Prostate gland (tissue), 2 donors: ENCODE measurements around the gene FBXO10.

Experiments used
- CTCF ChIP-seq, 4 experiments: fragments of 200-600 bp in 2 of 4; fragments of 450-650 bp in 2 of 4; sonication (generic) in 2 of 4; IDR thresholded peaks; 1 replicate in 3 of 4; 2 replicates in 1 of 4; pipeline ENCODE4 v1.5.1; 2016 to 2019; ENCODE audit warnings: antibody characterized with exemption in 4 of 4, mild to moderate bottlenecking in 2 of 4, moderate library complexity in 2 of 4
- POLR2AphosphoS5 ChIP-seq: sonication (generic); formaldehyde crosslinking; IDR thresholded peaks from one replicate; pipeline ENCODE4 v1.6.1; 2017; ENCODE audit warnings: antibody characterized with exemption

- TF ChIP-seq CTCF (IDR thresholded peaks at IDR 0.05) (no peak), POLR2AphosphoS5 (no peak)
Measured at GRCh38 chr9:37621273-37622121, 45.3 kb upstream of the FBXO10 start.
